Omental fat pad (tissue), 4 donors: ENCODE results near the gene ATF3. TPM values are rescaled to one million over a fixed set of nuclear protein-coding genes. Genes with fewer than 3 reads are reported as not detected.

Experiments used
- ATAC-seq: fragments of 150-250 bp; one replicate; pipeline ENCODE4 v1.9.1; 2016; ENCODE audit warnings: mild to moderate bottlenecking, moderate library complexity; ENCODE audit not compliant: low FRiP score
- DNase-seq: peaks from one replicate; pipeline ENCODE4 v3.0.0-alpha.2; 2019; ENCODE audit warnings: low spot score
- total RNA-seq, 4 donors: library from RNA; depleted of rRNA; stranded (reverse); fragments of >200 nt; gene quantifications; one replicate each; pipeline ENCODE4 v1.1.0, GENCODE V29; 2016
- TF ChIP-seq, protein P1 (sequence below), 3 donors: fragments of 450-650 bp; IDR thresholded peaks; one replicate each; pipeline ENCODE4 v1.5.1; 2016 to 2017; ENCODE audit warnings: antibody characterized with exemption in 3 of 3, mild to moderate bottlenecking in 3 of 3, moderate library complexity in 2 of 3

Gene ATF3
- total RNA-seq, 4 donors from 2014 or later: 41.5 to 229 (median 77.5) TPM

DNA sequence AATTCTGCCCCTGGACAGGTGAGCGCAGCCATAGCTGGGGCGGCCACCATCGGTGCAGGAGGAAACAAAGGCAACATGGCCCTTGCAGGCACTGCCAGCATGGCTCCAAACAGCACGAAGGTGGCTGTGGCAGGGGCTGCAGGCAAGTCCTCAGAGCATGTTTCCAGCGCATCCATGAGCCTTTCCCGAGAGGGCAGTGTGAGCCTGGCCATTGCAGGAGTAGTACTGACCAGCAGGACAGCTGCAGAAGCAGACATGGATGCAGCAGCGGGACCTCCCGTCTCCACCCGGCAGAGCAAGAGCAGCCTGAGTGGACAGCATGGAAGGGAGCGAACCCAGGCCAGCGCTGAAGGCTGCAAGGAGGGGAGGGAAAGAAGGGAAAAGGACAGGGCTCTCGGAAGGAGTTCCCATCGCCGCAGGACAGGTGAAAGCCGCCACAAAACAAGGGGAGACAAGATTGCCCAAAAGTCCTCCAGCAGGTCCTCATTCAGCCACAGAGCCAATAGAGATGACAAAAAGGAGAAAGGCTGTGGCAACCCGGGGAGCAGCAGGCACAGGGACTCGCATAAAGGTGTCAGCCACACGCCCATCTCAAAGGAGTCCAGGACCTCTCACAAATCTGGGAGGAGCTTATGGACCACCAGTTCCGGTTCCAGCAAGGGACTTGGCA is 17.4 kb downstream of the ATF3 start:
- no peak for DNase-seq
- TF ChIP-seq, protein P1, sequence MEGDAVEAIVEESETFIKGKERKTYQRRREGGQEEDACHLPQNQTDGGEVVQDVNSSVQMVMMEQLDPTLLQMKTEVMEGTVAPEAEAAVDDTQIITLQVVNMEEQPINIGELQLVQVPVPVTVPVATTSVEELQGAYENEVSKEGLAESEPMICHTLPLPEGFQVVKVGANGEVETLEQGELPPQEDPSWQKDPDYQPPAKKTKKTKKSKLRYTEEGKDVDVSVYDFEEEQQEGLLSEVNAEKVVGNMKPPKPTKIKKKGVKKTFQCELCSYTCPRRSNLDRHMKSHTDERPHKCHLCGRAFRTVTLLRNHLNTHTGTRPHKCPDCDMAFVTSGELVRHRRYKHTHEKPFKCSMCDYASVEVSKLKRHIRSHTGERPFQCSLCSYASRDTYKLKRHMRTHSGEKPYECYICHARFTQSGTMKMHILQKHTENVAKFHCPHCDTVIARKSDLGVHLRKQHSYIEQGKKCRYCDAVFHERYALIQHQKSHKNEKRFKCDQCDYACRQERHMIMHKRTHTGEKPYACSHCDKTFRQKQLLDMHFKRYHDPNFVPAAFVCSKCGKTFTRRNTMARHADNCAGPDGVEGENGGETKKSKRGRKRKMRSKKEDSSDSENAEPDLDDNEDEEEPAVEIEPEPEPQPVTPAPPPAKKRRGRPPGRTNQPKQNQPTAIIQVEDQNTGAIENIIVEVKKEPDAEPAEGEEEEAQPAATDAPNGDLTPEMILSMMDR (IDR thresholded peaks at IDR 0.05): no peak
- ATAC-seq: no peak

DNA sequence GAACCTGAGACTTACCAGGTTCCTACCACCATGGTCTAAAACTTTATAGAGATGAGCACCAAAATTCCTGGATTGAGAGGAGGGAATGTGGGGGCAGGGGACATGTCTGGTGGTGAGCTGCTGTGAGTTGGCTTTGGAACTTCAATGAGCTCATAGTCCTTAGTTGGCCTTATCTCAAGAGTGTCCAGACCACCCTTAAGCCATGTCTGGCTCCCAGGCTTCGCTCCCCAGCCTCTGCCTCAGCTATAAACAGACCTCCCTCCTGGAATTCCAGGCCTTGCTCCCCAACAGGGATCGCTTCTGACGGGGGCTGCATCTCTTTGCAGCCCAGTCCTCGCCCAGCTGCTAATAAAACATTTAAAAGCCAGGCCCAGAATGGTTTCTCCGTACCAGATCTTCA is 19.5 kb downstream of the ATF3 start:
- ATAC-seq (no peak), DNase-seq (no peak)
- TF ChIP-seq, protein P1 (IDR thresholded peaks at IDR 0.05): no peak

DNA sequence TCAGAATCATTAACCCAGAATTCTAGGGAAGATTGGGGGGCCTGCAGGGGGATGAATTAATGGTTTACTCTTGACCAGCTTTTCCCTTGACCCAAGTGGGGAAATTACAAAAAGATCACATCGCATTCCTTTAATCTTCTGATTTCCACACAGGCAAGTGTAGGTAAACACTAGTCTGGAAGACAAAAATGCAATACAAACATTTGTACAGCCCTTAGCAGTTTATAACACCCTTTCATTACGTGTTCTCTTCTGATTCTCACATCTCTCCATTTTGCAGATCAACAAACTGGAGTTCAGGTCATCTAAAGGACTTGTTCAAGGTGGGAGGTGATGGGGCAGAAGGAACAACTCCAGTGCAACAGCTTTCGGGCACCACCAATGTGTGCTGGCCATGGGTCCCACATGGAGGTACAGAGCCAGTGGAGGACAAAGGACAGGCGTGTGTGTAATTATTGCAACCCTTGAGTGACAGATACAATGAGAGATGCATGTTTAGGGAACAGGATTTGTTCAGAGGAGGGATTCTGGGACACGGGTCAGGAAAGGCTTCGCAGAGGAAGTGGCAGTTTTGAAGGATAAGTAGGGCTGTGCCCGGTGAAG is 20.4 kb downstream of the ATF3 start:
- TF ChIP-seq, protein P1 (IDR thresholded peaks at IDR 0.05): no peak
- ATAC-seq: no peak
- DNase-seq: no peak

DNA sequence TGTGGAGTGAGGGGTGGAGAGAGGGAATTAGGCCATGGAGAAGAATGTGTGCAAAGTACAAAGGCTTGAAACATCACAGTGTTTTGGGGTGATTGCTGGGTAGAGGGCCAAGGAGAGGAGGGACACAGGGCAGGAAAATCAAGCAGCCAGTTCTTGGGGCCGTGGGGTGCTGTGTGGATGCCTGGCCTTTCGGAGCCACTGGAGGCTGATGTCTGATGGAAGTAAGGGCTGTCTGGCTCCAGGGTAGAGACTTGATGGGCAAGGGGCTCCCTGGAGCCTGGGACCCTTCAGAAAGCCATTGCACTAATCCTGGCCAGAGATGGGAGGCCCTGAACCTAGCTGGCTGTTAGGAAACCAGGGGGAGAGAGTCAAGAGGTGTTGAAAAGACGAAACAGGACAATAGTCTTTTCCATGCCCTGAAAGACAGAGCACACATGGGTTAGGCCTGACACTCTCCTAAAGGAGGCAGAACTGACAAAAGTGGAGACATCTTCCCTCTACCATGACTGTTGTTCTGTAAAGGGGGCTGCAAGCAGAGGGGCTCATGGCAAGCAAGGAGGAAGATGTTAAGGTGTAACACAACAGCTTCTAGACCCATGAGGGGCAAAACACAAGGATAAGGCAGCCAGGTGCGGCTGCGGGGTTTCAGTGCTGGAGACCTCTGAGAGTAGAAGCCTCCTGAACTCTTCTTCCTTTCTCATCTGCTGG is 21.0 kb downstream of the ATF3 start:
- no peak for ATAC-seq
- DNase-seq: no peak

DNA sequence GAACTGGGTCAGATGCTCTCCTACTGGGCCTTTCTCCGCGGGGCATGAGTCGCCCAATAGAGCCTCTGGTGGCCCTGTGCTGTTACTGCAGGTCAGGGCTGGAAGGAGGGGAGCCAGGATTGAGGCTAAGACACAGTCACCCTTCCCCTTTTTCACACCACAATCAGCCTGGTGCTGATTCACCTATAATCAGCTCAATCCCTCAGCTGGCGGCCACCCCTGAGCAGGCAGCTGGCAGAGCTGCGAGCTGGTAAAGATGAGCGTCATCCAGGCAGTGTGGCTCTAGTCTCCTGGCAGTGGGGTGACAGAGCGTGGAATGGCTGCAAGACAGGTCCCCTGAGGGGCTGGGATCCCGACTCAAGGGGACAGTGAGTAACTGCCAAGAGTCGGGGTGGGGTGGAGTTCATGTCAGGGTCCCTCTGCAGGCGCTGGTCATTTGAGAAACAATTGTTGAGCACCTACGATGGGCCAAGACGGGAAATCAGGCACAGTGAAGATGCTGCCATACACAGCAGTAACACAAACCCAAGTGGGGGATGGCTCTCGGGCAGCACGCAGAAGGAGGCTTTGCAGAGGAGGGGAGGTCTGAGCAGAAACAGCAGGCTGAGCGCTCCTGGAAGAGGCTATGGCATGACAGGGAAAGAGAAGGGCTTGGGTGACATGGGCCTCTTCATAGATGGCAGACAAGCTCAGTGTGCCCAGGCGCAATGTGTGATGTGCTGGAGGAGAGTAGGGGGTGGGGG is 21.8 kb downstream of the ATF3 start:
- TF ChIP-seq, protein P1 (IDR thresholded peaks at IDR 0.05): peak in 1 of 3 donors; percentile 74
- no peak for DNase-seq
- peak; percentile 87 for ATAC-seq

More for the DNA sequence above, 21.0 kb downstream of the ATF3 start:
- TF ChIP-seq, protein P1 (IDR thresholded peaks at IDR 0.05): no peak

DNA sequence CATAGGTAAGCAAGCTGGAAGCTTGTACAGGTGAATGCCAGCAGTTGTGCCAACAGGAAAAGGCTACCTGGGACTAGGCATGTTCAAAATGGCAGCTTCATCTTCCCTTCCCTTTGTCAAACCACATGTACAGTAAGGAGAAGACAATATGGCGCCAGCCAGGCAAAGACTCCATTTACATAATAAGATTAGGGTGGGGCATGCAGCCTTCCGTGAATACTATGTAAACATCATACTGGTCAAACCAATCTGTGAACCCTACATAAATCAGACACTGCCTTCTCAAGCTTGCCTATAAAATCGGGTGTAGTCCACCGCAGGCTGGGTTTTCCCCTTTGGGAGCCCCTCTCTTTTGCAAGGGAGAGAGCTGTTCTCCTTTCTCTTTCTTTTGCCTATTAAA is 24.6 kb downstream of the ATF3 start:
- DNase-seq: no peak
- TF ChIP-seq, protein P1 (IDR thresholded peaks at IDR 0.05): no peak
- no peak for ATAC-seq
